HUDEP-2 (cell line): Measurements from ENCODE around the gene LORICRIN.

ENCODE experiments used
- DNase-seq, 76 experiments: peaks; one replicate each; lab custom pipeline; 2025; ENCODE audit not compliant: unreplicated experiment in 76 of 76; lab: John Stamatoyannopoulos, UW

Gene LORICRIN

DNA sequence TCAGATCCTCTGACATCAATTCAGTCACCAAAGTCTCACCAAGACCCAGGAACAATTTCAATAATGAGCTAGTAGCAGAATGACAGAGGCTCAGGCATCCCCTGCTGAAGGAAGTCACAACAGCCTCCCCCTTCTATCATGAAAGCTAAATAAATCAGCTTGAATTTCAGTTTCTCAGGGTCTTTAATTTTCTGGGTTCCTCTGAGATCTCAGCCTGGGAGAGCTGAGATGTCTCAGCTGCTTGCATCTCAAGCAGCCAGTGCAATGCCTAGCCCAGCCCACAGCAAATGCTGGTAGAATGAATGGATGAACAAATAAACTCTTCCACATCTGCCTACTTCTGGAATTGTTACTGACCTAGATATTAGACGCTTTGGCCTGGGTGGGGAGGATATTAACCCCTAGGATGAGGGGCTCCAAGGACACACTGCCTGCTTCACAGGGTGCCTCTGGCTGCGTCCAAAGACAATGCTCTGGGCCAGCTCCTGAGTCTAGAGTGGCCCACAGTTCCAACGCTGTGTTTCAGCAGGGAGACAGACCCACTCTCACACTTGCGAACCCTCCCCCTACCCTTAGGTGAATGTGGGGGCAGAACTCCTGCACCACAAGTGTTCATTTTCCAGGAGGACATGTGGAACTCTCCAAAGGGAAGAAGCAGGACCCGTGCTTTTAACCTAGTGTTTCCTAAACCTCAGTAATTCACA lies 11.2 kb upstream of the LORICRIN start:
- no peak for DNase-seq

DNA sequence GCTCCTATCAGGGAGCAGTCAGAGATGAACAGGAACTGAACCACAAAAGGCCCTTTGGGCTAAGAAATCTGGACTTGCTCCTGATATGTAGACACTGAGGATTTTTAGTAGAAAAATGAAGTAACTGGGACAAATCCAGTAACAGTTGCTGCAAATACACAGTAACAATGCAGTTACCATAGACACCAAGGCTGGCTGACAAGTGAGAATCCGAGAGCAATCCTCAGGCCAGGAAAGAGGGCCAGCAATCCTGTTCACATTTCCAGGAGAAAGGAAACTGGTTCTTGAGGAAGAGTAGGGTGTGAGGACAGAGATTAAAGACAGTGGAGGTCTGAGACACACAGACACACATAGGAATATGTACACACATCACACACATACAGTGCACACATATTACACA lies 9.3 kb upstream of the LORICRIN start:
- no peak for DNase-seq

DNA sequence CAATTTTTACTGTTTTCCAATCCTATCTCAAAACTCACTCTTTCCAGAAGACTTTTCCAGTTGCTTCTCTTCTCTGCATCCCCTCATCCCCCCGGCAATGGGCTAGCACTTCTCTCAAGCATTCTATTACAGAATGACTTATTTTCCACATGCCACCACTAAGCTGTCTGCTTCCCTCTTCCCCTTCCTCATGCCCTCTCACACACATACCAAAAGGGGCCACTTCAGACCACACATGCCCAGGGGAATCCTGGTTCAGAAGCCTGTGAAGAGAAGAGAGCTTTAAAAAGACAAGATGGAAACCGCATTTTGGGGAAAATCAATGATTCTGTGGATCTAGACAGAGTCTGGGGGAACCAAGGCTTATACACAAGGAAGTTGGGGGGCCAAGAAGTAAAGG lies 8.4 kb upstream of the LORICRIN start:
- no peak for DNase-seq

GRCh38 chr1:153251562-153251961 lies 7.9 kb upstream of the LORICRIN start:
- DNase-seq, result no peak

GRCh38 chr1:153251988-153252387 lies 7.5 kb upstream of the LORICRIN start:
- no peak for DNase-seq

- no peak for DNase-seq
Observed at GRCh38 chr1:153253076-153253475, 6.4 kb upstream of the LORICRIN start.

DNA sequence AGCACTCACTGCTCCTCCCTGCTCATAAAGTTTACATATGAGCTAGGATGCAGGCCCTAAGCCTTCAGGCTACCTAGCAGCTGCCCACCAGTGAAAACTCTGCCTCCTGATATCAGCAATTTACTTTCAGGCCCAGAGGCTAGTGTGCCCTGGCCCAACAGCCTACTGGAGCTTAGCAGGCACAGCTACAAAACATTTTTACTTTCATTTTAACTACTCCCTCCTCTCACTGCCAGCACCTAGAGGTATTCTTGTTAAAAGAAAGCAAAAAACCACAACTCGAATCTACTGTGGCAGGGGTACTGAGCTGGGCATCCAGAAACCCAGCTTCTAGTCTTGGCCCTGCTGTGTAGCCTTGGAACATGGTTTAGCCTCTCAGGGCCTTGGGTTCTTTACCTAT lies 5.8 kb upstream of the LORICRIN start:
- DNase-seq, result no peak

- no peak for DNase-seq
Observed at GRCh38 chr1:153260585-153261280, 1.2 kb downstream of the LORICRIN start.

DNA sequence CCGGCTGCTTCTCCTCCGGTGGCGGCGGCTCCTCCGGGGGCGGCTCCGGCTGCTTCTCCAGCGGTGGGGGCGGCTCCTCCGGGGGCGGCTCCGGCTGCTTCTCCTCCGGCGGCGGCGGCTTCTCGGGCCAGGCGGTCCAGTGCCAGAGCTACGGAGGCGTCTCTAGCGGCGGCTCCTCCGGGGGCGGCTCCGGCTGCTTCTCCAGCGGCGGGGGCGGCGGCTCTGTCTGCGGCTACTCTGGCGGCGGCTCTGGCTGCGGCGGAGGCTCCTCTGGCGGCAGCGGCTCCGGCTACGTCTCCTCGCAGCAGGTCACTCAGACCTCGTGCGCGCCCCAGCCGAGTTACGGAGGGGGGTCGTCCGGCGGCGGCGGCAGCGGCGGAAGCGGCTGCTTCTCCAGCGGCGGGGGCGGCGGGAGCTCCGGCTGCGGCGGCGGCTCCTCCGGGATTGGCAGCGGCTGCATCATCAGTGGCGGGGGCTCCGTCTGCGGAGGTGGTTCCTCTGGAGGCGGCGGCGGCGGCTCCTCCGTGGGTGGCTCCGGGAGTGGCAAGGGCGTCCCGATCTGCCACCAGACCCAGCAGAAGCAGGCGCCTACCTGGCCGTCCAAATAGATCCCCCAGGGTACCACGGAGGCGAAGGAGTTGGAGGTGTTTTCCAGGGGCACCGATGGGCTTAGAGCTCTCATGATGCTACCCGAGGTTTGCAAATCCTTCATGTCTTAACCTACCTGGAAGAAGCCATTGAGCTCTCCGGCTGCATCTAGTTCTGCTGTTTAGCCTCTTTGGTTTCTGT lies 2.0 kb downstream of the LORICRIN start:
- DNase-seq, result peak in 9 of 76 experiments; percentile 1 to 26 (median 10)

GRCh38 chr1:153262070-153262366 lies 2.5 kb downstream of the LORICRIN start:
- no peak for DNase-seq

DNA sequence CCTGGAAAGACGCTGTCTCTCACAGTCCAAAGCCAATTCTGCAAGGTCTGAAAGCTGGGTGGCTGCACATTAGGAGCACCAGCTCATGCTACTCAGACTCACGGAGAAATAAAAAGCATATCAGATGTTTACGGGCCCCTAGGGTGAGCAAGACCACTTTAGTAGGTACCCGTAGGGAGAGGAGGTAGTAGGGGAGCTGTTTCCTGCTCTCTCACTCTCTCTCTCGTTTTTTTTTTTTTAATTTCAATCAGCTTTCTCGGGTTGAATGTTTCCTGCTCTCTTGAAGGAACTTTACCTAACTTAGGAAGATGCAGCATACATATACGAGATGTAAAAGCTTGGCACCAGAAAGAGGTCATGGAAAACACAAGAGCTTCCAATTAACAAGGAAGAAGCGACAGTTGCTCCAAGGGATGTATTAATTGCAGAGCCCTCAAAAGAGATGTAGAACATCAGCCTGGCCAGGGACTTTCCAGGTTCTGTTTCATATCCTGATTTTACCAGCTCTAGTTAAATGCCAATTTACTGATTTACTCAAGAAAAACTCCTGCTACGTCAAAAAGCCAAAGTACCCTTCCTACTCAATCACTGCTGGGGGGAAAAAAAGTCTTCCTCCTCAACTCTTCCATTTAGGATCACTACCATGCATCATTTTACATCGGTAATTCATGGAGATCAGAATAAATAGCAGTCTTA lies 3.1 kb downstream of the LORICRIN start:
- DNase-seq, result no peak

- no peak for DNase-seq
Observed at GRCh38 chr1:153265457-153265856, 6.0 kb downstream of the LORICRIN start.

DNA sequence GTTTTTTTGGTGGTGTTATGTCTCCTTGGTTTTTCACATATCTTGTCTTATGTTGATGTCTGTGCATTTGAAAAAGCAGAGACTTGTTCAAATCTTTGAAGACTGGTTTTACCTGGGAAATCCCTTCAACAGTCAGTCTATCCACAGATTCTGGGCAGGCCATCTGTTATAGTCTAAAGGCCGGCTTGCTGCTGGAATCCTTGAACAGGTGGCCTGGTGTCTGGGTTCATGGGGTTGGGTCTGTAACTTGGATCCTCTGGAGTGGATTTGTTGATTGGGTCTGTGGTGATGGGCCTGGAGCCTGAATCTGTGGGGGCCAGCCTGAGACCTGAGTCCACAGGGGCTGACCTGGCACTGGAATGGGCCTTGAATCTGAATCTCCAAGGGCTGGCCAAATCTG lies 12.2 kb downstream of the LORICRIN start:
- no peak for DNase-seq

DNA sequence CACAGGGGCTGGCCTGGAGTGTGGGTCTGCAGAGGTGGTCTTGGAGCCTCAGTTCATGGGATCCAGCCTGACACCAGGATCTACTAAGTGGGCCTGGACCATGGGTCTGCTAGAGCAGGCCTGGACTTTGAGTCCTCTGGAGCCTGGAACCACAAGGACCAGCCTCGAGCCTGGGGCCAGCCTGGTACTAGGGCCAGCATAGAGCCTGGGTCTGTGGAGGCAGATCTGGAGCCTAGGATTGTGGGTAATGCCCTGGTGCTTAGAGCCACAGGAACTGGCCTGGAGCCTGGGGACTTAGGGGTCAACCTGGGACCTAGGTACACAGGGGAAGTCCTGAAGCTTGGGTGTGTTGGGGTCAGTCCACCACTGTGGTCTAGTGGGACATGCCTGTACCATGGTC lies 12.7 kb downstream of the LORICRIN start:
- DNase-seq, result no peak

- peak in 15 of 76 experiments; percentile 1 to 19 (median 5) for DNase-seq
Observed at GRCh38 chr1:153277852-153278251, 18.4 kb downstream of the LORICRIN start.

GRCh38 chr1:153288634-153289275 lies 29.3 kb downstream of the LORICRIN start:
- peak in 51 of 76 experiments; percentile 3 to 65 (median 37) for DNase-seq

DNA sequence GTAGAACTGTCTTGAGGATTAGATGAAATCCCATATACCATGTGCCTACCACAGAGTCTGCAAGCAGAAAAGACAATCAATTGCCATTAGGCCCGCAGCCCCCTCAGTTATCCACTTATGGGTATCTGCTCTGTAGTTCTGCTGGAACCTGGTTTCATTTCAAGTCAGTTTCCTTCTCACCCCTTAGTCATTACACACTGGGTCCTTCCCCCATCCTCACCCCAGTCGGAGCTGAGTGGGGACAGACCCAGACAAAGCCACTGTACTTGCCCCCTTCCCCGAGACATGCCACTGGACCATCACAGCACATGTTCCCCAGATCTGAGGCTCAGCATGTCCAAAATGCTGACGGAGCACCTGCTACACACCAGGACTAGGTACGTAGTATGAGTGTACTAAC lies 32.0 kb downstream of the LORICRIN start:
- no peak for DNase-seq

GRCh38 chr1:153292185-153292584 lies 32.7 kb downstream of the LORICRIN start:
- DNase-seq, result no peak

DNA sequence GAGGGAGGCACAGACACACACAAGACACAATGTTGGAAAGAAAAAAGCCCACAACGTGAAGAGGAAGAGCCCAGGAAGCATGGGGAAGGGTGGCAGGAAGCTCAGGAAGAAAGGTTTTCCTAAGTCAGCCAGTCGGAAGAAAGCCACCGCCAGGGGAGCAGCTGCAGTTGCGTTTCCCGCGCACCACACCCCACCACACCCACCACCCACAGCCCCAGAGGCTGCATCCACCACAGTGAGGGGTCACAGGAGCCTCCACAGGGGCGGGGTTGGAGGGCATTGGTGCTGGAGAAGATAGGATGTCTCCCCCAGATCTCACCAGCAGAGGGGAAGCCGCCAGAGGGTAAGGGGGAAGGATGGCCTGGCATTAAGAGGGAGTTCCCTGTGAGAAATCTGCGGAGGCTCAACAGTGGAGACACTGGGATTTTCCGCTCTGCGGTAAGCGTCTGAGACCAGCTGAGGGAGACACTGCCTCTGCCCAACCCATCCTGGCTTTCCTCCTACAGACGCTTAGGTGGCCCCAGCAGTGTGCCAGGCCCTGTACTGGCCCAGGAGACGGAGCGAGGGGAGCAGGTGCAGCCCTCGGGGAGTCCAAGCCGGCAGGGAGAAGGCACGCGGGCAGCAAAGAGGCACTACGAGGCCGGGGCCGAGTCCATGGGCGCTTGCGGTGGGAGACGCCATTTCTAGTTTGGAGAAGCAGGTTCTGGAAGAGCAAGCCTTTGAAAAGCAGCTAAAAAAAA lies 33.4 kb downstream of the LORICRIN start:
- no peak for DNase-seq

- DNase-seq, result no peak
Observed at GRCh38 chr1:153293480-153293775, 33.9 kb downstream of the LORICRIN start.
